Measurements from ENCODE around the gene HID1.

- TF ChIP-seq, protein P1, sequence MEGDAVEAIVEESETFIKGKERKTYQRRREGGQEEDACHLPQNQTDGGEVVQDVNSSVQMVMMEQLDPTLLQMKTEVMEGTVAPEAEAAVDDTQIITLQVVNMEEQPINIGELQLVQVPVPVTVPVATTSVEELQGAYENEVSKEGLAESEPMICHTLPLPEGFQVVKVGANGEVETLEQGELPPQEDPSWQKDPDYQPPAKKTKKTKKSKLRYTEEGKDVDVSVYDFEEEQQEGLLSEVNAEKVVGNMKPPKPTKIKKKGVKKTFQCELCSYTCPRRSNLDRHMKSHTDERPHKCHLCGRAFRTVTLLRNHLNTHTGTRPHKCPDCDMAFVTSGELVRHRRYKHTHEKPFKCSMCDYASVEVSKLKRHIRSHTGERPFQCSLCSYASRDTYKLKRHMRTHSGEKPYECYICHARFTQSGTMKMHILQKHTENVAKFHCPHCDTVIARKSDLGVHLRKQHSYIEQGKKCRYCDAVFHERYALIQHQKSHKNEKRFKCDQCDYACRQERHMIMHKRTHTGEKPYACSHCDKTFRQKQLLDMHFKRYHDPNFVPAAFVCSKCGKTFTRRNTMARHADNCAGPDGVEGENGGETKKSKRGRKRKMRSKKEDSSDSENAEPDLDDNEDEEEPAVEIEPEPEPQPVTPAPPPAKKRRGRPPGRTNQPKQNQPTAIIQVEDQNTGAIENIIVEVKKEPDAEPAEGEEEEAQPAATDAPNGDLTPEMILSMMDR (IDR thresholded peaks at IDR 0.05; ENCODE audit: low read length) = no peak
- TF ChIP-seq EZH2 (optimal IDR thresholded peaks at IDR 0.05; ENCODE audit: low read depth, low read length) (no peak), EZH2phosphoT487 (IDR thresholded peaks at IDR 0.05; ENCODE audit: low read length) (no peak)
Observed at GRCh38 chr17:75019146-75019545, 46.6 kb upstream of the HID1 start.
